Stomach (tissue), 4 donors: ENCODE measurements around the gene PLXNB2.

Experiments used
- EP300 ChIP-seq: sonication (generic); formaldehyde crosslinking; IDR thresholded peaks from one replicate; pipeline ENCODE4 v1.6.1; 2017; ENCODE audit warnings: antibody characterized with exemption
- TF ChIP-seq, protein P1 (sequence below), 7 experiments: fragments of 450-650 bp in 4 of 7; fragments of 200-600 bp in 3 of 7; sonication (generic) in 3 of 7; IDR thresholded peaks; one replicate each; pipeline ENCODE4 v1.5.1; 2016 to 2019; ENCODE audit warnings: antibody characterized with exemption in 7 of 7, control low read depth in 2 of 7, mild to moderate bottlenecking in 1 of 7

DNA sequence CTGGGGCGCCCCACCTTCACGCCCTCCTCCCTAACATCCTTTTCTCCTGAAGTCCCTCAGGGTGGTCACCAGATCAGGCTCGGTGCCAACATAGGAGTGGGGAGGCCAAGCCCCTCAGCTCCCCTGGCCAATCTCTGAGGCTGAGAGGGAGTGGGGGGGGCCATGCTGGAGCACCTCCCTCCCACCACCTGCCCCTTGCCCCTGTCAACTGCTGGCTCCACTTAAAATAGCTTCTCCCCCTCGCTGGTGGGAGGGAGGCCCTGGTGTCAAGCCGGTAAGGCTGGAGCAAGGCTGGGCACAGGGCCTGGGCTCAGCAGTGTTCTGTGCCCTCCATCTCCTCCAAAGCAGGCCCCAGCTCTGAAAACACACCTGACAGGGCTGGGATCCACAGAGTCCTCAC, 4.9 kb downstream of the PLXNB2 start:
- TF ChIP-seq, protein P1, sequence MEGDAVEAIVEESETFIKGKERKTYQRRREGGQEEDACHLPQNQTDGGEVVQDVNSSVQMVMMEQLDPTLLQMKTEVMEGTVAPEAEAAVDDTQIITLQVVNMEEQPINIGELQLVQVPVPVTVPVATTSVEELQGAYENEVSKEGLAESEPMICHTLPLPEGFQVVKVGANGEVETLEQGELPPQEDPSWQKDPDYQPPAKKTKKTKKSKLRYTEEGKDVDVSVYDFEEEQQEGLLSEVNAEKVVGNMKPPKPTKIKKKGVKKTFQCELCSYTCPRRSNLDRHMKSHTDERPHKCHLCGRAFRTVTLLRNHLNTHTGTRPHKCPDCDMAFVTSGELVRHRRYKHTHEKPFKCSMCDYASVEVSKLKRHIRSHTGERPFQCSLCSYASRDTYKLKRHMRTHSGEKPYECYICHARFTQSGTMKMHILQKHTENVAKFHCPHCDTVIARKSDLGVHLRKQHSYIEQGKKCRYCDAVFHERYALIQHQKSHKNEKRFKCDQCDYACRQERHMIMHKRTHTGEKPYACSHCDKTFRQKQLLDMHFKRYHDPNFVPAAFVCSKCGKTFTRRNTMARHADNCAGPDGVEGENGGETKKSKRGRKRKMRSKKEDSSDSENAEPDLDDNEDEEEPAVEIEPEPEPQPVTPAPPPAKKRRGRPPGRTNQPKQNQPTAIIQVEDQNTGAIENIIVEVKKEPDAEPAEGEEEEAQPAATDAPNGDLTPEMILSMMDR (IDR thresholded peaks at IDR 0.05): no peak
- no peak for TF ChIP-seq EP300
